CD4-positive, alpha-beta memory T cell (primary cell): ENCODE measurements around the gene DNAI4. TPM values are rescaled to one million over a fixed set of nuclear protein-coding genes. Genes with fewer than 3 reads are reported as not detected.

Experiments used
- CTCF ChIA-PET: fragments of 350-600 bp; sonication (Branson Sonifier 250); formaldehyde crosslinking; loops from one replicate; lab custom pipeline; 2021; ENCODE audit warnings: inconsistent platforms; ENCODE audit not compliant: partially characterized antibody; lab: Charles Lee
- POLR2A ChIA-PET: fragments of 350-600 bp; sonication (Branson Sonifier 250); formaldehyde crosslinking; loops from one replicate; lab custom pipeline; 2021; ENCODE audit not compliant: partially characterized antibody; lab: Charles Lee
- DNase-seq, 5 donors: peaks; one replicate each; pipeline versions ENCODE4 v3.0.0 to v3.0.0-alpha.2; 2020 to 2022; ENCODE audit warnings: mixed read lengths in 1 of 5
- H3K27ac ChIP-seq: one replicate; pipeline ENCODE4 v1.7.0; 2013; ENCODE audit warnings: low read depth, low read length
- H3K27me3 ChIP-seq: 2 replicates; pipeline ENCODE4 v1.7.0; 2013; ENCODE audit warnings: mild to moderate bottlenecking, low read length, moderate library complexity; ENCODE audit not compliant: insufficient read depth
- H3K36me3 ChIP-seq: 2 replicates; pipeline ENCODE4 v1.7.0; 2013; ENCODE audit warnings: mild to moderate bottlenecking, low read length, moderate library complexity; ENCODE audit not compliant: insufficient read depth
- H3K4me1 ChIP-seq: 2 replicates; pipeline ENCODE4 v1.7.0; 2013; ENCODE audit warnings: mild to moderate bottlenecking, low read length, moderate library complexity; ENCODE audit not compliant: insufficient read depth
- H3K4me3 ChIP-seq, 2 donors: one replicate each; pipeline ENCODE4 v1.7.0; 2013; ENCODE audit warnings: low read length in 2 of 2, mild to moderate bottlenecking in 1 of 2
- H3K9me3 ChIP-seq, 2 donors: one replicate each; pipeline ENCODE4 v1.7.0; 2013; ENCODE audit warnings: low read length in 2 of 2, control low read depth in 1 of 2; ENCODE audit not compliant: control insufficient read depth in 1 of 2
- H3K27ac Mint-ChIP-seq, 7 donors: one replicate each; pipeline ENCODE4 v1.8.0; 2020 to 2021; ENCODE audit warnings: mixed read lengths in 7 of 7, mild to moderate bottlenecking in 6 of 7, inconsistent platforms in 3 of 7, moderate library complexity in 3 of 7
- H3K27me3 Mint-ChIP-seq, 2 donors: one replicate each; pipeline ENCODE4 v1.8.0; 2020 to 2021; ENCODE audit warnings: mixed read lengths in 2 of 2
- H3K36me3 Mint-ChIP-seq, 2 donors: one replicate each; pipeline ENCODE4 v1.8.0; 2020 to 2021; ENCODE audit warnings: mixed read lengths in 2 of 2, inconsistent platforms in 1 of 2, mild to moderate bottlenecking in 1 of 2
- H3K4me1 Mint-ChIP-seq, 4 donors: one replicate each; pipeline ENCODE4 v1.8.0; 2020 to 2021; ENCODE audit warnings: mixed read lengths in 4 of 4, mild to moderate bottlenecking in 1 of 4
- H3K4me3 Mint-ChIP-seq, 8 donors: one replicate each; pipeline ENCODE4 v1.8.0; 2020 to 2021; ENCODE audit warnings: mixed read lengths in 8 of 8, mild to moderate bottlenecking in 7 of 8, moderate library complexity in 6 of 8, inconsistent platforms in 3 of 8
- H3K9me3 Mint-ChIP-seq, 8 donors: one replicate each; pipeline ENCODE4 v1.8.0; 2020 to 2021; ENCODE audit warnings: mixed read lengths in 8 of 8, mild to moderate bottlenecking in 5 of 8, inconsistent platforms in 3 of 8, moderate library complexity in 1 of 8
- intact Hi-C: fragments of 100-400 bp; cut with micrococcal nuclease; formaldehyde crosslinking; loops from one replicate; pipeline ENCODE4 v1.15.1; 2023
- polyA plus RNA-seq, 2 donors: library from polyadenylated mRNA; unstranded; fragments of 300-500 nt; fragmentation: Illumina TruSeq; gene quantifications; one replicate each; pipeline ENCODE4 v1.2.3, GENCODE V29; 2021
- total RNA-seq, 2 experiments: library from RNA; stranded (reverse); gene quantifications; one replicate each; pipeline ENCODE4 v1.2.3, GENCODE V29; 2021

DNAI4 gene
- total and polyA plus RNA-seq, 4 experiments from 2014 or later = 1.3 to 11.4 (median 5.0) TPM

GRCh38 chr1:66937529-66938234 is 13.0 kb upstream of the DNAI4 start:
- DNase-seq = no peak
- intact Hi-C loops = loop anchor here (10.0 kb wide), 1 partner anchor 207 kb away; no protein-coding TSS in a partner anchor
- peaks cover 63 to 95% (median 77%) of the 10 kb centered on the region in 4 donors for H3K4me1 Mint-ChIP-seq
- CTCF ChIA-PET = interaction anchor here (1.2 kb wide), 1 partner anchor 17 kb away, joined by 3 read pairs; no protein-coding TSS in a partner anchor
- H3K9me3 Mint-ChIP-seq = no peaks in the 10 kb centered on the region
- H3K27ac Mint-ChIP-seq = peak overlapping the region in 4 of 7 donors; percentile 27 to 74 (median 52)
- H3K27me3 ChIP-seq = no peaks in the 10 kb centered on the region
- H3K9me3 ChIP-seq = no peaks in the 10 kb centered on the region
- H3K4me3 Mint-ChIP-seq = peak overlapping the region in 7 of 8 donors; percentile 17 to 70 (median 48)
- POLR2A ChIA-PET = interaction anchor here (0.5 to 1.1 kb wide), 3 partner anchors 13 to 109 kb away, joined by 3 to 5 read pairs (median 3); partner anchors contain the start of genes DNAI4 and MIER1
- H3K36me3 ChIP-seq = no peaks in the 10 kb centered on the region
- H3K4me3 ChIP-seq = no peak overlapping the region
- no peaks in the 10 kb centered on the region for H3K27me3 Mint-ChIP-seq
- H3K4me1 ChIP-seq = peaks cover 97% of the 10 kb centered on the region
- no peak overlapping the region for H3K27ac ChIP-seq
- H3K36me3 Mint-ChIP-seq = peaks cover 11 to 25% of the 10 kb centered on the region in 2 donors

- no peaks in the 10 kb centered on the region for H3K27me3 ChIP-seq
- no peaks in the 10 kb centered on the region for H3K36me3 ChIP-seq
- H3K9me3 Mint-ChIP-seq = no peaks in the 10 kb centered on the region
- intact Hi-C loops = loop anchor here (1.0 to 10.0 kb wide), 3 partner anchors 9 to 211 kb away; no protein-coding TSS in a partner anchor
- H3K4me1 ChIP-seq = peaks cover 73% of the 10 kb centered on the region
- peak overlapping the region; percentile 76 to 95 (median 84) for H3K4me3 Mint-ChIP-seq
- no peaks in the 10 kb centered on the region for H3K27me3 Mint-ChIP-seq
- CTCF ChIA-PET = interaction anchor here (0.7 to 1.6 kb wide), 4 partner anchors 10 to 740 kb away, joined by 3 read pairs; partner anchors contain the start of gene DNAI4
- H3K4me1 Mint-ChIP-seq = peaks cover 49 to 87% (median 68%) of the 10 kb centered on the region in 4 donors
- H3K9me3 ChIP-seq = no peaks in the 10 kb centered on the region
- peak overlapping the region; percentile 52 for H3K27ac ChIP-seq
- peak overlapping the region; percentile 76 to 94 (median 83) for H3K27ac Mint-ChIP-seq
- peaks cover 3 to 20% of the 10 kb centered on the region in 2 donors for H3K36me3 Mint-ChIP-seq
- peak overlapping the region; percentile 12 to 40 for H3K4me3 ChIP-seq
- peak in 4 of 5 donors; percentile 10 to 23 (median 17) for DNase-seq
- POLR2A ChIA-PET = interaction anchor here (0.6 to 3.2 kb wide), 2 partner anchors 9 to 558 kb away, joined by 3 to 24 read pairs; partner anchors contain the start of genes DNAI4 and MIER1
Measured at GRCh38 chr1:66933887-66934700, 9.4 kb upstream of the DNAI4 start.

- Mint-ChIP-seq H3K27ac (peak overlapping the region; percentile 12 to 83 (median 52)), H3K4me3 (peak overlapping the region; percentile 65 to 95 (median 84)), H3K4me1 (peaks cover 41 to 79% (median 57%) of the 10 kb centered on the region in 4 donors), H3K9me3 (no peaks in the 10 kb centered on the region), H3K27me3 (no peaks in the 10 kb centered on the region), H3K36me3 (peaks cover 3 to 21% of the 10 kb centered on the region in 2 donors)
- CTCF ChIA-PET = no interaction called here
- Histone ChIP-seq H3K27me3 (no peaks in the 10 kb centered on the region), H3K4me3 (peak overlapping the region in 1 of 2 donors; percentile 10), H3K4me1 (peaks cover 66% of the 10 kb centered on the region), H3K27ac (peak overlapping the region; percentile 52), H3K36me3 (no peaks in the 10 kb centered on the region), H3K9me3 (no peaks in the 10 kb centered on the region)
- DNase-seq = no peak
- intact Hi-C loops = loop anchor here (10.0 kb wide), 1 partner anchor 213 kb away; no protein-coding TSS in a partner anchor
- POLR2A ChIA-PET = interaction anchor here (1.3 to 3.0 kb wide), 4 partner anchors 63 to 498 kb away, joined by 3 to 10 read pairs (median 6); partner anchors contain the start of gene SERBP1
Measured at GRCh38 chr1:66932291-66932690, 7.6 kb upstream of the DNAI4 start.

GRCh38 chr1:66931590-66931989 is 6.9 kb upstream of the DNAI4 start:
- no peaks in the 10 kb centered on the region for H3K36me3 ChIP-seq
- DNase-seq = peak in 4 of 5 donors; percentile 17 to 26 (median 24)
- peak overlapping the region; percentile 83 to 95 (median 89) for H3K4me3 Mint-ChIP-seq
- peaks cover 37 to 79% (median 53%) of the 10 kb centered on the region in 4 donors for H3K4me1 Mint-ChIP-seq
- POLR2A ChIA-PET = interaction anchor here (0.6 to 3.0 kb wide), 8 partner anchors 33 to 499 kb away, joined by 3 to 10 read pairs (median 8); partner anchors contain the start of gene SERBP1
- H3K9me3 Mint-ChIP-seq = no peaks in the 10 kb centered on the region
- intact Hi-C loops = loop anchor here (2.0 to 10.0 kb wide), 4 partner anchors 15 to 753 kb away; partner anchors contain the start of gene GADD45A
- H3K27me3 ChIP-seq = no peaks in the 10 kb centered on the region
- H3K4me1 ChIP-seq = peaks cover 66% of the 10 kb centered on the region
- H3K27ac Mint-ChIP-seq = peak overlapping the region; percentile 76 to 96 (median 89)
- H3K4me3 ChIP-seq = peak overlapping the region; percentile 67 to 95
- H3K9me3 ChIP-seq = no peaks in the 10 kb centered on the region
- no peaks in the 10 kb centered on the region for H3K27me3 Mint-ChIP-seq
- CTCF ChIA-PET = no interaction called here
- peaks cover 3 to 21% of the 10 kb centered on the region in 2 donors for H3K36me3 Mint-ChIP-seq
- peak overlapping the region; percentile 95 for H3K27ac ChIP-seq

GRCh38 chr1:66930823-66931174 is 6.1 kb upstream of the DNAI4 start:
- peak overlapping the region; percentile 95 for H3K27ac ChIP-seq
- Mint-ChIP-seq H3K9me3 (no peaks in the 10 kb centered on the region), H3K36me3 (peaks cover 0 to 23% of the 10 kb centered on the region in 2 donors), H3K27me3 (no peaks in the 10 kb centered on the region), H3K27ac (peak overlapping the region; percentile 76 to 97 (median 94)), H3K4me1 (peaks cover 39 to 81% (median 54%) of the 10 kb centered on the region in 4 donors), H3K4me3 (peak overlapping the region; percentile 83 to 95 (median 89))
- peaks cover 66% of the 10 kb centered on the region for H3K4me1 ChIP-seq
- no peaks in the 10 kb centered on the region for H3K36me3 ChIP-seq
- H3K4me3 ChIP-seq = peak overlapping the region; percentile 67 to 95
- no peaks in the 10 kb centered on the region for H3K27me3 ChIP-seq
- intact Hi-C loops = loop anchor here (1.0 to 10.0 kb wide), 6 partner anchors 16 to 754 kb away; partner anchors contain the start of genes GADD45A and SERBP1
- ChIA-PET POLR2A (interaction anchor here (0.6 to 3.0 kb wide), 21 partner anchors 8 to 755 kb away, joined by 3 to 16 read pairs (median 5); partner anchors contain the start of genes GADD45A and SLC35D1), CTCF (interaction anchor here (1.0 to 1.2 kb wide), 3 partner anchors 16 to 282 kb away, joined by 3 read pairs; no protein-coding TSS in a partner anchor)
- H3K9me3 ChIP-seq = no peaks in the 10 kb centered on the region
- DNase-seq = no peak
